WTC11 (cell line): ENCODE results near the gene PDCD1. TPM values are rescaled to one million over a fixed set of nuclear protein-coding genes. Genes with fewer than 3 reads are reported as not detected.

Experiments used
- ATAC-seq: fragments of 200-7000 bp; cut with Tn5 transposase; 2 replicates; pipeline ENCODE4 v1.10.0; 2021; ENCODE audit warnings: mild to moderate bottlenecking, moderate library complexity
- CTCF ChIA-PET: fragments of 300-600 bp; sonication (Branson Sonifier 250); formaldehyde crosslinking; loops from one replicate; lab custom pipeline; 2021; ENCODE audit warnings: antibody characterized with exemption; lab: Charles Lee
- POLR2A ChIA-PET: fragments of 350-600 bp; sonication (Branson Sonifier 250); formaldehyde crosslinking; loops from one replicate; lab custom pipeline; 2021; ENCODE audit warnings: antibody characterized with exemption; lab: Charles Lee
- DNase-seq: peaks from one replicate; pipeline ENCODE4 v3.0.0; 2021; ENCODE audit warnings: low spot score
- H3K27ac Mint-ChIP-seq: 2 replicates; pipeline ENCODE4 v1.8.0; 2021; ENCODE audit warnings: mixed read lengths
- H3K27me3 Mint-ChIP-seq: 2 replicates; pipeline ENCODE4 v1.8.0; 2021; ENCODE audit warnings: low read depth, mild to moderate bottlenecking, moderate library complexity, mixed read lengths
- H3K36me3 Mint-ChIP-seq: 2 replicates; pipeline ENCODE4 v1.8.0; 2021; ENCODE audit warnings: mixed read lengths
- H3K4me1 Mint-ChIP-seq: 2 replicates; pipeline ENCODE4 v1.8.0; 2022; ENCODE audit warnings: mixed read lengths
- H3K4me3 Mint-ChIP-seq: 2 replicates; pipeline ENCODE4 v1.8.0; 2021; ENCODE audit warnings: mild to moderate bottlenecking, moderate library complexity, mixed read lengths
- H3K9me3 Mint-ChIP-seq: 2 replicates; pipeline ENCODE4 v1.8.0; 2021; ENCODE audit warnings: mixed read lengths
- ARID4B ChIP-seq: sonication (generic); formaldehyde crosslinking; IDR thresholded peaks from 2 replicates; pipeline ENCODE4 v1.8.0; 2023; ENCODE audit warnings: missing genetic modification reagents, mild to moderate bottlenecking, borderline replicate concordance
- ATF3 ChIP-seq: sonication (generic); formaldehyde crosslinking; conservative IDR thresholded peaks from 2 replicates; pipeline ENCODE4 v1.8.1; 2022; ENCODE audit warnings: mild to moderate bottlenecking, missing genetic modification reagents
- CTCF ChIP-seq: fragments of 200-600 bp; IDR thresholded peaks from 2 replicates; pipeline ENCODE4 v1.8.0; 2022; ENCODE audit warnings: antibody characterized with exemption
- E2F4 ChIP-seq: sonication (generic); formaldehyde crosslinking; IDR thresholded peaks from 2 replicates; pipeline ENCODE4 v1.8.1; 2022; ENCODE audit warnings: low read depth, mild to moderate bottlenecking, moderate library complexity, missing genetic modification reagents, borderline replicate concordance
- ERG ChIP-seq: fragments of 250-450 bp; sonication (Bioruptor Pico); IDR thresholded peaks from 2 replicates; pipeline ENCODE4 v1.8.0; 2021; ENCODE audit warnings: mild to moderate bottlenecking
- FOXJ3 ChIP-seq: sonication (generic); formaldehyde crosslinking; IDR thresholded peaks from 2 replicates; pipeline ENCODE4 v1.9.0; 2021; ENCODE audit warnings: missing genetic modification reagents, mild to moderate bottlenecking, borderline replicate concordance
- FOXK1 ChIP-seq: sonication (generic); formaldehyde crosslinking; IDR thresholded peaks from 2 replicates; pipeline ENCODE4 v1.8.0; 2022; ENCODE audit warnings: mild to moderate bottlenecking, moderate library complexity, missing genetic modification reagents
- FOXP1 ChIP-seq: sonication (generic); formaldehyde crosslinking; IDR thresholded peaks from 2 replicates; pipeline ENCODE4 v1.8.0; 2022; ENCODE audit warnings: missing genetic modification reagents, mild to moderate bottlenecking, moderate library complexity, borderline replicate concordance
- MYBL2 ChIP-seq: sonication (generic); formaldehyde crosslinking; IDR thresholded peaks from 2 replicates; pipeline ENCODE4 v1.8.1; 2023; ENCODE audit warnings: mild to moderate bottlenecking, moderate library complexity, missing genetic modification reagents
- NFATC4 ChIP-seq: fragments of 250-450 bp; sonication (Bioruptor Pico); IDR thresholded peaks from 2 replicates; pipeline ENCODE4 v1.9.0; 2021; ENCODE audit warnings: mild to moderate bottlenecking
- NFE2L1 ChIP-seq: sonication (generic); formaldehyde crosslinking; IDR thresholded peaks from 2 replicates; pipeline ENCODE4 v1.8.1; 2023; ENCODE audit warnings: missing genetic modification reagents
- PREB ChIP-seq: sonication (generic); formaldehyde crosslinking; IDR thresholded peaks from 2 replicates; pipeline ENCODE4 v1.8.1; 2022; ENCODE audit warnings: mild to moderate bottlenecking, missing genetic modification reagents, moderate library complexity, borderline replicate concordance
- RORB ChIP-seq: fragments of 250-450 bp; sonication (Bioruptor Pico); IDR thresholded peaks from 2 replicates; pipeline ENCODE4 v1.9.0; 2021; ENCODE audit warnings: mild to moderate bottlenecking
- ZNF121 ChIP-seq: sonication (generic); formaldehyde crosslinking; IDR thresholded peaks from 2 replicates; pipeline ENCODE4 v1.8.0; 2023; ENCODE audit warnings: missing genetic modification reagents
- ZNF263 ChIP-seq: sonication (generic); formaldehyde crosslinking; IDR thresholded peaks from 2 replicates; pipeline ENCODE4 v1.8.1; 2022; ENCODE audit warnings: low read depth, mild to moderate bottlenecking, moderate library complexity, missing genetic modification reagents
- ZNF425 ChIP-seq: fragments of 250-450 bp; sonication (Bioruptor Pico); conservative IDR thresholded peaks from 2 replicates; pipeline ENCODE4 v1.9.0; 2021; ENCODE audit warnings: mild to moderate bottlenecking
- total RNA-seq: library from RNA; stranded (reverse); gene quantifications from 3 replicates; pipeline ENCODE4 v1.2.3, GENCODE V29; 2021

The PDCD1 gene
- total RNA-seq, 1 experiment from 2014 or later = 0.52 TPM

- no peak for TF ChIP-seq ARID4B
- TF ChIP-seq ZNF121 = no peak
- TF ChIP-seq ZNF263 = no peak
- no peak for TF ChIP-seq CTCF
- TF ChIP-seq ATF3 (CRISPR knock-in tag) = no peak
- TF ChIP-seq NFE2L1 = no peak
- no peak for TF ChIP-seq FOXP1 (CRISPR knock-in tag)
- no peak for TF ChIP-seq MYBL2 (CRISPR knock-in tag)
- no peak for TF ChIP-seq RORB (CRISPR knock-in tag)
- TF ChIP-seq NFATC4 (CRISPR knock-in tag) = no peak
- TF ChIP-seq PREB = no peak
- no peak for TF ChIP-seq FOXJ3 (CRISPR knock-in tag)
Observed at GRCh38 chr2:241842620-241843211, 16.0 kb downstream of the PDCD1 start (continued).

- ATAC-seq = no peak
- no peak overlapping the region for H3K4me3 Mint-ChIP-seq
- ChIA-PET POLR2A (no interaction called here), CTCF (interaction anchor here (1.6 kb wide), 1 partner anchor 108 kb away, joined by 6 read pairs; the partner anchor contains the start of gene D2HGDH)
- no peaks in the 10 kb centered on the region for H3K36me3 Mint-ChIP-seq
- no peak for TF ChIP-seq ATF3 (CRISPR knock-in tag)
- TF ChIP-seq FOXK1 (CRISPR knock-in tag) = no peak
- TF ChIP-seq E2F4 (CRISPR knock-in tag) = no peak
- no peak for TF ChIP-seq ERG (CRISPR knock-in tag)
- no peak for TF ChIP-seq CTCF
- TF ChIP-seq ZNF425 (CRISPR knock-in tag) = no peak
- TF ChIP-seq, all 79 proteins: peak for 0
- Mint-ChIP-seq H3K9me3 (no peaks in the 10 kb centered on the region), H3K27me3 (peaks cover 41% of the 10 kb centered on the region), H3K4me1 (peaks cover 19% of the 10 kb centered on the region), H3K27ac (no peak overlapping the region)
- DNase-seq = no peak
Observed at GRCh38 chr2:241842067-241842415, 16.7 kb downstream of the PDCD1 start.
